H1 (cell line): ENCODE measurements around the gene IFNL1. TPM values are rescaled to one million over a fixed set of nuclear protein-coding genes. Genes with fewer than 3 reads are reported as not detected.
A peak's percentile ranks its signal among the peaks of the same experiment; 100 is the strongest.

Experiments
- CTCF ChIA-PET: fragments of 300-600 bp; sonication (Branson Sonifier 250); formaldehyde crosslinking; loops from one replicate; lab custom pipeline; 2021; ENCODE audit not compliant: partially characterized antibody; lab: Charles Lee
- POLR2A ChIA-PET: fragments of 300-600 bp; sonication (Branson Sonifier 250); formaldehyde crosslinking; loops from one replicate; lab custom pipeline; 2021; ENCODE audit warnings: inconsistent platforms; ENCODE audit not compliant: partially characterized antibody; lab: Charles Lee
- DNase-seq, 2 experiments: peaks; one replicate each; pipeline versions ENCODE4 v3.0.0 to v3.0.0-alpha.2; 2010 to 2022; ENCODE audit warnings: low spot score in 2 of 2, low read depth in 1 of 2, mixed read lengths in 1 of 2
- FAIRE-seq: peaks from 2 replicates; lab custom pipeline; 2011; peaks lifted over from hg19 to GRCh38; lab: Jason Lieb, UNC
- H2AFZ ChIP-seq: 2 replicates; pipeline ENCODE4 v1.8.1; 2012; ENCODE audit warnings: low read length, inconsistent platforms
- H2AK5ac ChIP-seq: 2 replicates; pipeline ENCODE4 v1.6.1; 2013; ENCODE audit warnings: low read depth, low read length
- H2BK120ac ChIP-seq: replicated peaks from 2 replicates; pipeline ENCODE3; 2013; ENCODE audit warnings: low read depth, low read length, inconsistent platforms
- H2BK12ac ChIP-seq: 2 replicates; pipeline ENCODE4 v1.6.1; 2013; ENCODE audit warnings: low read depth, low read length
- H2BK15ac ChIP-seq: 2 replicates; pipeline ENCODE4 v1.6.1; 2013; ENCODE audit warnings: low read length
- H2BK20ac ChIP-seq: 2 replicates; pipeline ENCODE4 v1.6.1; 2013; ENCODE audit warnings: low read length
- H2BK5ac ChIP-seq: 2 replicates; pipeline ENCODE4 v1.6.1; 2013; ENCODE audit warnings: low read depth, low read length
- H3K14ac ChIP-seq: 2 replicates; pipeline ENCODE4 v1.6.1; 2013; ENCODE audit warnings: inconsistent platforms; ENCODE audit not compliant: insufficient read length
- H3K18ac ChIP-seq: 2 replicates; pipeline ENCODE4 v1.6.1; 2013; ENCODE audit warnings: low read length; ENCODE audit errors: extremely low read depth
- H3K23ac ChIP-seq: 2 replicates; pipeline ENCODE4 v1.6.1; 2013; ENCODE audit warnings: inconsistent platforms; ENCODE audit not compliant: insufficient read length
- H3K23me2 ChIP-seq: 2 replicates; pipeline ENCODE4 v1.6.1; 2013; ENCODE audit warnings: low read depth, low read length
- H3K27ac ChIP-seq: 2 replicates; pipeline ENCODE4 v1.6.1; 2011; ENCODE audit warnings: low read depth, low read length, inconsistent platforms
- H3K27me3 ChIP-seq, 4 experiments: replicated peaks in 1 of 4; 1 replicate in 1 of 4; 2 replicates in 3 of 4; pipeline versions ENCODE4 v1.6.1 to v1.8.1; 2011 to 2013; ENCODE audit warnings: low read length in 3 of 4, mild to moderate bottlenecking in 3 of 4, inconsistent platforms in 2 of 4, mixed read lengths in 2 of 4, moderate library complexity in 1 of 4; ENCODE audit not compliant: control insufficient read depth in 3 of 4, insufficient read depth in 3 of 4; ENCODE audit errors: extremely low read depth in 1 of 4
- H3K36me3 ChIP-seq, 4 experiments: 2 replicates each; pipeline versions ENCODE4 v1.6.1 to v1.8.1; 2011 to 2013; ENCODE audit warnings: mild to moderate bottlenecking in 4 of 4, low read length in 3 of 4, moderate library complexity in 2 of 4, control low read depth in 1 of 4, inconsistent platforms in 1 of 4; ENCODE audit not compliant: insufficient read depth in 4 of 4, control insufficient read depth in 2 of 4
- H3K4ac ChIP-seq: replicated peaks from 2 replicates; pipeline ENCODE3; 2013; ENCODE audit warnings: low read length, low read depth, mixed read lengths, inconsistent platforms; ENCODE audit not compliant: insufficient read length
- H3K4me1 ChIP-seq, 4 experiments: replicated peaks in 1 of 4; 1 replicate in 1 of 4; 2 replicates in 3 of 4; pipeline versions ENCODE4 v1.6.1 to v1.8.1; 2011 to 2013; ENCODE audit warnings: low read length in 3 of 4, inconsistent platforms in 2 of 4, mixed read lengths in 1 of 4; ENCODE audit not compliant: insufficient read depth in 4 of 4, control insufficient read depth in 3 of 4
- H3K4me2 ChIP-seq, 2 experiments: 2 replicates each; pipeline versions ENCODE4 v1.6.1 to v1.8.1; 2011 to 2013; ENCODE audit warnings: low read depth in 2 of 2, low read length in 2 of 2, control low read depth in 1 of 2, inconsistent platforms in 1 of 2, mild to moderate bottlenecking in 1 of 2; ENCODE audit not compliant: insufficient read depth in 1 of 2
- H3K4me3 ChIP-seq, 4 experiments: fragments of 200-600, 300-600 bp in 1 of 4; sonication (generic), shearing (Covaris generic), sonication (Bioruptor Twin) in 1 of 4; 2 replicates each; pipeline versions ENCODE4 v1.5.1 to v1.8.1; 2011 to 2016; ENCODE audit warnings: low read length in 4 of 4, low read depth in 3 of 4, control low read depth in 2 of 4, inconsistent platforms in 2 of 4, mild to moderate bottlenecking in 2 of 4, mixed read lengths in 1 of 4, moderate library complexity in 1 of 4; ENCODE audit not compliant: insufficient read depth in 2 of 4; ENCODE audit errors: extremely low read depth in 1 of 4
- H3K56ac ChIP-seq: replicated peaks from 2 replicates; pipeline ENCODE3; 2013; ENCODE audit warnings: low read depth, mild to moderate bottlenecking, mixed read lengths, low read length, inconsistent platforms; ENCODE audit not compliant: insufficient read length
- H3K79me1 ChIP-seq: 2 replicates; pipeline ENCODE4 v1.6.1; 2013; ENCODE audit warnings: low read depth, low read length, control low read depth
- H3K79me2 ChIP-seq, 2 experiments: 2 replicates each; pipeline versions ENCODE4 v1.6.1 to v1.8.1; 2012 to 2013; ENCODE audit warnings: low read length in 2 of 2, mild to moderate bottlenecking in 2 of 2, inconsistent platforms in 1 of 2; ENCODE audit not compliant: insufficient read depth in 2 of 2, control insufficient read depth in 1 of 2
- H3K9ac ChIP-seq, 4 experiments: replicated peaks in 1 of 4; 1 replicate in 1 of 4; 2 replicates in 3 of 4; pipeline versions ENCODE4 v1.6.1 to v1.8.1; 2011 to 2013; ENCODE audit warnings: low read depth in 3 of 4, low read length in 3 of 4, control low read depth in 2 of 4, mild to moderate bottlenecking in 2 of 4, moderate library complexity in 2 of 4, inconsistent platforms in 1 of 4; ENCODE audit errors: extremely low read depth in 1 of 4
- H3K9me3 ChIP-seq, 2 experiments: 2 replicates each; pipeline versions ENCODE4 v1.6.1 to v1.8.1; 2012 to 2013; ENCODE audit warnings: mild to moderate bottlenecking in 2 of 2, moderate library complexity in 2 of 2, control low read depth in 1 of 2, inconsistent platforms in 1 of 2, low read depth in 1 of 2, low read length in 1 of 2, mixed read lengths in 1 of 2; ENCODE audit not compliant: insufficient read depth in 2 of 2
- H4K20me1 ChIP-seq, 2 experiments: replicated peaks in 1 of 2; 2 replicates each; pipeline versions ENCODE3 to v1.8.1; 2011 to 2013; ENCODE audit warnings: inconsistent platforms in 2 of 2, low read length in 2 of 2, mild to moderate bottlenecking in 1 of 2; ENCODE audit not compliant: insufficient read depth in 2 of 2, control insufficient read depth in 1 of 2
- H4K5ac ChIP-seq: 2 replicates; pipeline ENCODE4 v1.6.1; 2013; ENCODE audit warnings: low read length, low read depth, mixed read lengths, inconsistent platforms; ENCODE audit not compliant: insufficient read length
- H4K8ac ChIP-seq: 2 replicates; pipeline ENCODE4 v1.8.0; 2013; ENCODE audit warnings: mild to moderate bottlenecking, moderate library complexity, low read length, inconsistent platforms; ENCODE audit not compliant: insufficient read depth; ENCODE audit errors: extremely low read depth
- H4K91ac ChIP-seq: replicated peaks from 2 replicates; pipeline ENCODE3; 2013; ENCODE audit warnings: low read length, mixed read lengths, inconsistent platforms; ENCODE audit not compliant: insufficient read length
- ASH2L ChIP-seq: fragments of 200-600, 300-600 bp; sonication (generic); IDR thresholded peaks from one replicate; pipeline ENCODE4 v1.7.1; 2017; ENCODE audit warnings: low read length
- BACH1 ChIP-seq: IDR thresholded peaks from 2 replicates; pipeline ENCODE4 v1.6.1; 2012; ENCODE audit warnings: low read length, improper control_type of control experiment
- BCL11A ChIP-seq, 2 experiments: IDR thresholded peaks; one replicate each; pipeline ENCODE4 v1.6.1; 2011; ENCODE audit warnings: low read depth in 2 of 2, low read length in 2 of 2, mild to moderate bottlenecking in 2 of 2
- CHD2 ChIP-seq: IDR thresholded peaks from 2 replicates; pipeline ENCODE4 v1.6.1; 2012; ENCODE audit warnings: low read length, improper control_type of control experiment
- JUND ChIP-seq: IDR thresholded peaks from 2 replicates; pipeline ENCODE4 v1.6.1; 2011; ENCODE audit warnings: mild to moderate bottlenecking, improper control_type of control experiment, low read length
- RBBP5 ChIP-seq: IDR thresholded peaks from 2 replicates; pipeline ENCODE4 v1.7.1; 2012; ENCODE audit warnings: low read depth, mild to moderate bottlenecking, inconsistent platforms, low read length, moderate library complexity, borderline replicate concordance
- RNF2 ChIP-seq: fragments of 200-900, 300-1000 bp; sonication (generic); IDR thresholded peaks from 2 replicates; pipeline ENCODE4 v1.7.1; 2016; ENCODE audit warnings: borderline replicate concordance, low read depth, mild to moderate bottlenecking, antibody characterized with exemption, low read length; ENCODE audit not compliant: poor library complexity, severe bottlenecking; ENCODE audit errors: missing control alignments
- RXRA ChIP-seq: IDR thresholded peaks from 2 replicates; pipeline ENCODE4 v1.6.1; 2011; ENCODE audit warnings: low read depth, mild to moderate bottlenecking, low read length, moderate library complexity; ENCODE audit not compliant: insufficient read depth
- SIX5 ChIP-seq: IDR thresholded peaks from 2 replicates; pipeline ENCODE4 v1.6.1; 2011; ENCODE audit warnings: mild to moderate bottlenecking, low read depth, low read length
- SRF ChIP-seq: IDR thresholded peaks from 2 replicates; pipeline ENCODE4 v1.6.1; 2011; ENCODE audit warnings: mild to moderate bottlenecking, low read depth, low read length, moderate library complexity
- WGBS, 2 experiments: shearing (Covaris generic) in 1 of 2; methylation state at CpG; one replicate each; pipeline versions ENCODE4 v1.1.6 to v1.1.7; 2013 to 2015; ENCODE audit warnings: low lambda C conversion rate in 2 of 2, mixed read lengths in 2 of 2, inconsistent platforms in 1 of 2, low coverage in 1 of 2, missing lambda C conversion rate in 1 of 2; ENCODE audit not compliant: insufficient replicate concordance in 2 of 2, insufficient coverage in 1 of 2, insufficient read length in 1 of 2; ENCODE audit errors: extremely low coverage in 1 of 2, missing lambda C conversion rate in 1 of 2; 5-methylcytosine and 5-hydroxymethylcytosine counted together
- polyA plus RNA-seq, 7 experiments: library from polyadenylated mRNA; depleted of rRNA in 3 of 7; stranded (reverse) in 5 of 7; unstranded in 2 of 7; fragments of >200 nt in 5 of 7; fragments of 200-250 nt in 2 of 7; gene quantifications; 1 replicate in 5 of 7; 2 replicates in 1 of 7; 4 replicates in 1 of 7; pipeline versions ENCODE4 v1.2.1 to v1.2.3, GENCODE V29; 2011 to 2013; ENCODE audit warnings: missing spikeins in 2 of 7, mixed read lengths in 2 of 7
- total RNA-seq: library from RNA; stranded (reverse); fragmentation: NEBNext Ultra II Directional; extraction: Animal tissue kit (Norgen Biotek cat#: 25700); gene quantifications from 2 replicates; pipeline ENCODE4 v1.2.1, GENCODE V29; 2021

The IFNL1 gene
- total and polyA plus RNA-seq, 2 of the 8 experiments (the other 6 are each of a cell fraction or from before 2014, with no cell fraction given), result not detected

- FAIRE-seq, result peak; percentile 66
- no peak overlapping the region for H2AFZ ChIP-seq
- POLR2A ChIA-PET, result no interaction called here
- TF ChIP-seq RBBP5, result no peak
- TF ChIP-seq BACH1, result no peak
- no peak for TF ChIP-seq CHD2
- TF ChIP-seq BCL11A (IDR thresholded peaks at IDR 0.05; ENCODE audit: low read depth in 2 of 2, low read length in 2 of 2), result no peak
- TF ChIP-seq JUND, result no peak
- TF ChIP-seq RNF2, result no peak
- TF ChIP-seq SIX5, result no peak
- no peak for TF ChIP-seq RXRA
- TF ChIP-seq ASH2L, result no peak
- TF ChIP-seq SRF, result no peak
Observed at GRCh38 chr19:39319098-39319891, 23.1 kb downstream of the IFNL1 start.

More at GRCh38 chr19:39319098-39319891, 23.1 kb downstream of the IFNL1 start:
- Histone ChIP-seq H2BK120ac (no peak overlapping the region), H3K79me1 (no peaks in the 10 kb centered on the region), H2BK20ac (no peak overlapping the region), H4K91ac (peak overlapping the region; percentile 6), H3K18ac (no peak overlapping the region), H2BK15ac (peak overlapping the region; percentile 74; the same call in 1 of the 2 replicates), H3K9me3 (no peaks in the 10 kb centered on the region), H3K4ac (peak overlapping the region; percentile 83), H4K8ac (no peak overlapping the region), H3K4me1 (peaks cover 2 to 8% (median 3%) of the 10 kb centered on the region in 4 experiments; a peak in 5 of 7 replicates), H3K36me3 (peaks cover 0 to 8% (median 1%) of the 10 kb centered on the region in 4 experiments; a peak in 2 of 8 replicates), H3K23ac (peak overlapping the region; percentile 77), H3K23me2 (peaks cover 7% of the 10 kb centered on the region; the same call in 1 of the 2 replicates), H3K4me2 (peak overlapping the region; percentile 81 to 99), H4K5ac (no peak overlapping the region), H2AK5ac (peak overlapping the region; percentile 15; the same call in 1 of the 2 replicates), H2BK12ac (no peak overlapping the region), H3K14ac (no peak overlapping the region), H3K56ac (no peak overlapping the region), H3K27ac (no peak overlapping the region), H4K20me1 (peaks cover 0 to 7% of the 10 kb centered on the region in 2 experiments), H3K9ac (no peak overlapping the region; a peak in 1 of 7 replicates), H3K79me2 (no peaks in the 10 kb centered on the region), H3K27me3 (peaks cover 0 to 14% (median 12%) of the 10 kb centered on the region in 4 experiments; a peak in 4 of 7 replicates), H3K4me3 (peak overlapping the region; percentile 63 to 88 (median 69); a peak in 6 of 8 replicates), H2BK5ac (no peak overlapping the region)
- no peak for DNase-seq
- CTCF ChIA-PET, result no interaction called here
- WGBS, 2 experiments, result 85% methylated on average over 5 of the region's 5 CpGs; no CpG with 5 or more reads in 1 of the 2 experiments
